WTC11 (cell line): ENCODE data around the gene ERC2.

Experiments used
- ATF1 ChIP-seq: sonication (generic); formaldehyde crosslinking; IDR thresholded peaks from 2 replicates; pipeline ENCODE4 v1.8.1; 2023; ENCODE audit warnings: mild to moderate bottlenecking, moderate library complexity, missing genetic modification reagents
- EMX1 ChIP-seq: fragments of 250-450 bp; sonication (Bioruptor Pico); IDR thresholded peaks from 2 replicates; pipeline ENCODE4 v1.8.0; 2021; ENCODE audit warnings: mild to moderate bottlenecking
- ETV6 ChIP-seq: sonication (generic); formaldehyde crosslinking; IDR thresholded peaks from 2 replicates; pipeline ENCODE4 v1.8.1; 2022; ENCODE audit warnings: mild to moderate bottlenecking, missing genetic modification reagents
- IRF2 ChIP-seq: sonication (generic); formaldehyde crosslinking; IDR thresholded peaks from 2 replicates; pipeline ENCODE4 v1.8.0; 2022; ENCODE audit warnings: low read depth, missing genetic modification reagents, borderline replicate concordance
- SMAD4 ChIP-seq: sonication (generic); formaldehyde crosslinking; IDR thresholded peaks from 2 replicates; pipeline ENCODE4 v1.8.0; 2022; ENCODE audit warnings: mild to moderate bottlenecking, missing genetic modification reagents
- TCF7 ChIP-seq: sonication (generic); formaldehyde crosslinking; IDR thresholded peaks from 2 replicates; pipeline ENCODE4 v1.8.0; 2022; ENCODE audit warnings: mild to moderate bottlenecking, low read depth, missing genetic modification reagents, moderate library complexity
- TP53 ChIP-seq: sonication (generic); formaldehyde crosslinking; IDR thresholded peaks from 2 replicates; pipeline ENCODE4 v1.8.1; 2023; ENCODE audit warnings: mild to moderate bottlenecking, missing genetic modification reagents
- TF ChIP-seq, protein P1 (sequence below): sonication (generic); formaldehyde crosslinking; IDR thresholded peaks from 2 replicates; pipeline ENCODE4 v1.8.0; 2023; ENCODE audit warnings: mild to moderate bottlenecking, missing genetic modification reagents
- TF ChIP-seq, protein P2 (sequence below): fragments of 200-600 bp; IDR thresholded peaks from 2 replicates; pipeline ENCODE4 v1.8.0; 2022; ENCODE audit warnings: antibody characterized with exemption
- TF ChIP-seq, protein P3 (sequence below): sonication (generic); formaldehyde crosslinking; IDR thresholded peaks from 2 replicates; pipeline ENCODE4 v1.8.1; 2023; ENCODE audit warnings: mild to moderate bottlenecking, missing genetic modification reagents, moderate library complexity
- TF ChIP-seq, protein P4 (sequence below): sonication (generic); formaldehyde crosslinking; IDR thresholded peaks from 2 replicates; pipeline ENCODE4 v1.8.0; 2022; ENCODE audit warnings: mild to moderate bottlenecking, missing genetic modification reagents

DNA sequence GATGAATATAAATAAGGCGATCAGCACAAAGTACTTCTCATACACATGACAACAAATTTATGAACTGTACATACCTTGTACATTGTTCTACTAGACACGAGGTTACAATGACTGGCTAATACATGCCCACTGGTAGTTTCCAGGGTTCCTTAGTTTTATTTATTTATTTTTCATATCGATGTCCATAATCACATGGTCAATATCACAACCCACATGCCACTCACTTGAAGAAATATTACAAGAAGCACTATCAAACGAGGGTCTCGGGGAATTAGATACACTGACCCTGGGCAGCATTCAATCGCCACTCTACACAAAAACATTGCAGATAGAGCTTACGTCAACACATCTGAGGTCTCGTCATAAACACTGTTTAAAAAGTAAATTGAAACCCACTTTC lies 959.9 kb downstream of the ERC2 start:
- TF ChIP-seq, protein P1, sequence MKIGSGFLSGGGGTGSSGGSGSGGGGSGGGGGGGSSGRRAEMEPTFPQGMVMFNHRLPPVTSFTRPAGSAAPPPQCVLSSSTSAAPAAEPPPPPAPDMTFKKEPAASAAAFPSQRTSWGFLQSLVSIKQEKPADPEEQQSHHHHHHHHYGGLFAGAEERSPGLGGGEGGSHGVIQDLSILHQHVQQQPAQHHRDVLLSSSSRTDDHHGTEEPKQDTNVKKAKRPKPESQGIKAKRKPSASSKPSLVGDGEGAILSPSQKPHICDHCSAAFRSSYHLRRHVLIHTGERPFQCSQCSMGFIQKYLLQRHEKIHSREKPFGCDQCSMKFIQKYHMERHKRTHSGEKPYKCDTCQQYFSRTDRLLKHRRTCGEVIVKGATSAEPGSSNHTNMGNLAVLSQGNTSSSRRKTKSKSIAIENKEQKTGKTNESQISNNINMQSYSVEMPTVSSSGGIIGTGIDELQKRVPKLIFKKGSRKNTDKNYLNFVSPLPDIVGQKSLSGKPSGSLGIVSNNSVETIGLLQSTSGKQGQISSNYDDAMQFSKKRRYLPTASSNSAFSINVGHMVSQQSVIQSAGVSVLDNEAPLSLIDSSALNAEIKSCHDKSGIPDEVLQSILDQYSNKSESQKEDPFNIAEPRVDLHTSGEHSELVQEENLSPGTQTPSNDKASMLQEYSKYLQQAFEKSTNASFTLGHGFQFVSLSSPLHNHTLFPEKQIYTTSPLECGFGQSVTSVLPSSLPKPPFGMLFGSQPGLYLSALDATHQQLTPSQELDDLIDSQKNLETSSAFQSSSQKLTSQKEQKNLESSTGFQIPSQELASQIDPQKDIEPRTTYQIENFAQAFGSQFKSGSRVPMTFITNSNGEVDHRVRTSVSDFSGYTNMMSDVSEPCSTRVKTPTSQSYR (CRISPR knock-in tag) = no peak
- TF ChIP-seq TCF7 (CRISPR knock-in tag) (no peak), ETV6 (CRISPR knock-in tag) (no peak), TP53 (CRISPR knock-in tag) (no peak), SMAD4 (CRISPR knock-in tag) (no peak), IRF2 (CRISPR knock-in tag) (no peak), ATF1 (CRISPR knock-in tag) (no peak), EMX1 (CRISPR knock-in tag) (no peak)
- TF ChIP-seq, protein P2, sequence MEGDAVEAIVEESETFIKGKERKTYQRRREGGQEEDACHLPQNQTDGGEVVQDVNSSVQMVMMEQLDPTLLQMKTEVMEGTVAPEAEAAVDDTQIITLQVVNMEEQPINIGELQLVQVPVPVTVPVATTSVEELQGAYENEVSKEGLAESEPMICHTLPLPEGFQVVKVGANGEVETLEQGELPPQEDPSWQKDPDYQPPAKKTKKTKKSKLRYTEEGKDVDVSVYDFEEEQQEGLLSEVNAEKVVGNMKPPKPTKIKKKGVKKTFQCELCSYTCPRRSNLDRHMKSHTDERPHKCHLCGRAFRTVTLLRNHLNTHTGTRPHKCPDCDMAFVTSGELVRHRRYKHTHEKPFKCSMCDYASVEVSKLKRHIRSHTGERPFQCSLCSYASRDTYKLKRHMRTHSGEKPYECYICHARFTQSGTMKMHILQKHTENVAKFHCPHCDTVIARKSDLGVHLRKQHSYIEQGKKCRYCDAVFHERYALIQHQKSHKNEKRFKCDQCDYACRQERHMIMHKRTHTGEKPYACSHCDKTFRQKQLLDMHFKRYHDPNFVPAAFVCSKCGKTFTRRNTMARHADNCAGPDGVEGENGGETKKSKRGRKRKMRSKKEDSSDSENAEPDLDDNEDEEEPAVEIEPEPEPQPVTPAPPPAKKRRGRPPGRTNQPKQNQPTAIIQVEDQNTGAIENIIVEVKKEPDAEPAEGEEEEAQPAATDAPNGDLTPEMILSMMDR = no peak
- TF ChIP-seq, protein P3, sequence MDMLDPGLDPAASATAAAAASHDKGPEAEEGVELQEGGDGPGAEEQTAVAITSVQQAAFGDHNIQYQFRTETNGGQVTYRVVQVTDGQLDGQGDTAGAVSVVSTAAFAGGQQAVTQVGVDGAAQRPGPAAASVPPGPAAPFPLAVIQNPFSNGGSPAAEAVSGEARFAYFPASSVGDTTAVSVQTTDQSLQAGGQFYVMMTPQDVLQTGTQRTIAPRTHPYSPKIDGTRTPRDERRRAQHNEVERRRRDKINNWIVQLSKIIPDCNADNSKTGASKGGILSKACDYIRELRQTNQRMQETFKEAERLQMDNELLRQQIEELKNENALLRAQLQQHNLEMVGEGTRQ (CRISPR knock-in tag) = no peak
- TF ChIP-seq, protein P4, sequence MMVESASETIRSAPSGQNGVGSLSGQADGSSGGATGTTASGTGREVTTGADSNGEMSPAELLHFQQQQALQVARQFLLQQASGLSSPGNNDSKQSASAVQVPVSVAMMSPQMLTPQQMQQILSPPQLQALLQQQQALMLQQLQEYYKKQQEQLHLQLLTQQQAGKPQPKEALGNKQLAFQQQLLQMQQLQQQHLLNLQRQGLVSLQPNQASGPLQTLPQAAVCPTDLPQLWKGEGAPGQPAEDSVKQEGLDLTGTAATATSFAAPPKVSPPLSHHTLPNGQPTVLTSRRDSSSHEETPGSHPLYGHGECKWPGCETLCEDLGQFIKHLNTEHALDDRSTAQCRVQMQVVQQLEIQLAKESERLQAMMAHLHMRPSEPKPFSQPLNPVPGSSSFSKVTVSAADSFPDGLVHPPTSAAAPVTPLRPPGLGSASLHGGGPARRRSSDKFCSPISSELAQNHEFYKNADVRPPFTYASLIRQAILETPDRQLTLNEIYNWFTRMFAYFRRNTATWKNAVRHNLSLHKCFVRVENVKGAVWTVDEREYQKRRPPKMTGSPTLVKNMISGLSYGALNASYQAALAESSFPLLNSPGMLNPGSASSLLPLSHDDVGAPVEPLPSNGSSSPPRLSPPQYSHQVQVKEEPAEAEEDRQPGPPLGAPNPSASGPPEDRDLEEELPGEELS (CRISPR knock-in tag) = no peak
